Measurements from ENCODE around the gene DVL1.

Gene DVL1

GRCh38 chr1:1332031-1332755 is 17.0 kb downstream of the DVL1 start:
- no peak for TF ChIP-seq CTCF (IDR thresholded peaks at IDR 0.05; ENCODE audit: low read depth, low read length, missing control alignments)
- H3K4me3 ChIP-seq (replicated peaks; ENCODE audit: low read depth, low read length): no peak overlapping the region
- DNase-seq (ENCODE audit: extremely low read depth, low read depth): no peak

GRCh38 chr1:1331068-1331965 is 17.9 kb downstream of the DVL1 start, which contains the start of gene TAS1R3:
TSS of gene TAS1R3 (plus strand) at chr1:1331280. CDS start at chr1:1331346, 66 bp downstream.
- H3K4me3 ChIP-seq (replicated peaks; ENCODE audit: low read depth, low read length): no peak within 1 kb of the TSS
- TF ChIP-seq CTCF (IDR thresholded peaks at IDR 0.05; ENCODE audit: low read depth, low read length, missing control alignments): no peak
- DNase-seq (ENCODE audit: extremely low read depth, low read depth): no peak

- no peak overlapping the region for H3K4me3 ChIP-seq (replicated peaks; ENCODE audit: low read depth, low read length)
- TF ChIP-seq CTCF (IDR thresholded peaks at IDR 0.05; ENCODE audit: low read depth, low read length, missing control alignments): no peak
- no peak for DNase-seq (ENCODE audit: extremely low read depth, low read depth)
Observed at GRCh38 chr1:1330366-1331067, 18.7 kb downstream of the DVL1 start.

- no peak for TF ChIP-seq CTCF (IDR thresholded peaks at IDR 0.05; ENCODE audit: low read depth, low read length, missing control alignments)
- no peak overlapping the region for H3K4me3 ChIP-seq (replicated peaks; ENCODE audit: low read depth, low read length)
- DNase-seq (ENCODE audit: extremely low read depth, low read depth): no peak
Observed at GRCh38 chr1:1329304-1330210, 19.7 kb downstream of the DVL1 start.

GRCh38 chr1:1328254-1328653 is 21.0 kb downstream of the DVL1 start:
- no peak overlapping the region for H3K4me3 ChIP-seq (replicated peaks; ENCODE audit: low read depth, low read length)
- no peak for DNase-seq (ENCODE audit: extremely low read depth, low read depth)
- TF ChIP-seq CTCF (IDR thresholded peaks at IDR 0.05; ENCODE audit: low read depth, low read length, missing control alignments): no peak

- no peak for TF ChIP-seq CTCF (IDR thresholded peaks at IDR 0.05; ENCODE audit: low read depth, low read length, missing control alignments)
- DNase-seq (ENCODE audit: extremely low read depth, low read depth): no peak
- no peak overlapping the region for H3K4me3 ChIP-seq (replicated peaks; ENCODE audit: low read depth, low read length)
Observed at GRCh38 chr1:1327291-1327690, 21.9 kb downstream of the DVL1 start.

Data from HFF-Myc (cell line).